WTC11 (cell line): ENCODE data around the gene TRIM45. TPM values are rescaled to one million over a fixed set of nuclear protein-coding genes. Genes with fewer than 3 reads are reported as not detected.

Experiments used
- ATAC-seq: fragments of 200-7000 bp; cut with Tn5 transposase; 2 replicates; pipeline ENCODE4 v1.10.0; 2021; ENCODE audit warnings: mild to moderate bottlenecking, moderate library complexity
- CTCF ChIA-PET: fragments of 300-600 bp; sonication (Branson Sonifier 250); formaldehyde crosslinking; loops from one replicate; lab custom pipeline; 2021; ENCODE audit warnings: antibody characterized with exemption; lab: Charles Lee
- POLR2A ChIA-PET: fragments of 350-600 bp; sonication (Branson Sonifier 250); formaldehyde crosslinking; loops from one replicate; lab custom pipeline; 2021; ENCODE audit warnings: antibody characterized with exemption; lab: Charles Lee
- DNase-seq: peaks from one replicate; pipeline ENCODE4 v3.0.0; 2021; ENCODE audit warnings: low spot score
- H3K27ac Mint-ChIP-seq: 2 replicates; pipeline ENCODE4 v1.8.0; 2021; ENCODE audit warnings: mixed read lengths
- H3K27me3 Mint-ChIP-seq: 2 replicates; pipeline ENCODE4 v1.8.0; 2021; ENCODE audit warnings: low read depth, mild to moderate bottlenecking, moderate library complexity, mixed read lengths
- H3K36me3 Mint-ChIP-seq: 2 replicates; pipeline ENCODE4 v1.8.0; 2021; ENCODE audit warnings: mixed read lengths
- H3K4me1 Mint-ChIP-seq: 2 replicates; pipeline ENCODE4 v1.8.0; 2022; ENCODE audit warnings: mixed read lengths
- H3K4me3 Mint-ChIP-seq: 2 replicates; pipeline ENCODE4 v1.8.0; 2021; ENCODE audit warnings: mild to moderate bottlenecking, moderate library complexity, mixed read lengths
- H3K9me3 Mint-ChIP-seq: 2 replicates; pipeline ENCODE4 v1.8.0; 2021; ENCODE audit warnings: mixed read lengths
- ATF6 ChIP-seq: sonication (generic); formaldehyde crosslinking; IDR thresholded peaks from 2 replicates; pipeline ENCODE4 v1.8.1; 2023; ENCODE audit warnings: mild to moderate bottlenecking, missing genetic modification reagents
- PRDM15 ChIP-seq: sonication (generic); formaldehyde crosslinking; IDR thresholded peaks from 2 replicates; pipeline ENCODE4 v1.8.0; 2022; ENCODE audit warnings: missing genetic modification reagents
- SP1 ChIP-seq: sonication (generic); formaldehyde crosslinking; conservative IDR thresholded peaks from 2 replicates; pipeline ENCODE4 v1.8.1; 2022; ENCODE audit warnings: missing genetic modification reagents
- USF2 ChIP-seq: sonication (generic); formaldehyde crosslinking; IDR thresholded peaks from 2 replicates; pipeline ENCODE4 v1.8.1; 2023; ENCODE audit warnings: mild to moderate bottlenecking, missing genetic modification reagents, moderate library complexity
- ZNF138 ChIP-seq: sonication (generic); formaldehyde crosslinking; conservative IDR thresholded peaks from 2 replicates; pipeline ENCODE4 v1.8.1; 2022; ENCODE audit warnings: mild to moderate bottlenecking, moderate library complexity, missing genetic modification reagents
- ZNF423 ChIP-seq: fragments of 250-450 bp; sonication (Bioruptor Pico); IDR thresholded peaks from 2 replicates; pipeline ENCODE4 v2.1.2; 2022; ENCODE audit warnings: mild to moderate bottlenecking, moderate library complexity
- ZNF512 ChIP-seq: sonication (generic); formaldehyde crosslinking; IDR thresholded peaks from 2 replicates; pipeline ENCODE4 v1.8.1; 2022; ENCODE audit warnings: missing genetic modification reagents, borderline replicate concordance
- total RNA-seq: library from RNA; stranded (reverse); gene quantifications from 3 replicates; pipeline ENCODE4 v1.2.3, GENCODE V29; 2021

Gene TRIM45
- total RNA-seq, 1 experiment from 2014 or later: 11.8 TPM

GRCh38 chr1:117138561-117138960, 17.0 kb upstream of the TRIM45 start (continued):
- no peak for TF ChIP-seq PRDM15 (CRISPR knock-in tag)
- no peak for TF ChIP-seq ZNF512 (CRISPR knock-in tag)
- TF ChIP-seq ATF6 (CRISPR knock-in tag): no peak

- Mint-ChIP-seq H3K4me3 (no peak overlapping the region), H3K4me1 (peaks cover 48% of the 10 kb centered on the region), H3K27me3 (no peaks in the 10 kb centered on the region), H3K9me3 (no peaks in the 10 kb centered on the region), H3K27ac (no peak overlapping the region), H3K36me3 (no peaks in the 10 kb centered on the region)
- DNase-seq (no peak), ATAC-seq (no peak)
- POLR2A ChIA-PET: no interaction called here
- CTCF ChIA-PET: interaction anchor here (0.9 to 5.1 kb wide), 2 partner anchors 9 to 146 kb away, joined by 4 to 26 read pairs; no protein-coding TSS in a partner anchor
- no peak for TF ChIP-seq PRDM15 (CRISPR knock-in tag)
Measured at GRCh38 chr1:117138106-117138505, 16.6 kb upstream of the TRIM45 start.

GRCh38 chr1:117137281-117137855, 15.8 kb upstream of the TRIM45 start:
- Mint-ChIP-seq H3K9me3 (no peaks in the 10 kb centered on the region), H3K36me3 (no peaks in the 10 kb centered on the region), H3K4me1 (peaks cover 48% of the 10 kb centered on the region), H3K27me3 (no peaks in the 10 kb centered on the region), H3K4me3 (no peak overlapping the region), H3K27ac (0 out of 2 replicates have a peak overlapping the region, but pooled peaks have one; percentile 9)
- TF ChIP-seq SP1 (CRISPR knock-in tag): 0 out of 2 replicates have a peak, but pooled peaks have one; percentile 13
- no peak for TF ChIP-seq ZNF423 (CRISPR knock-in tag)
- ATAC-seq (no peak; the same call in 1 of the 2 replicates), DNase-seq (no peak)
- ChIA-PET CTCF (interaction anchor here (1.2 to 5.1 kb wide), 2 partner anchors 9 to 147 kb away, joined by 11 to 26 read pairs; no protein-coding TSS in a partner anchor), POLR2A (no interaction called here)

GRCh38 chr1:117136749-117137148, 15.2 kb upstream of the TRIM45 start:
- no peaks in the 10 kb centered on the region for H3K27me3 Mint-ChIP-seq
- peaks cover 48% of the 10 kb centered on the region for H3K4me1 Mint-ChIP-seq
- H3K9me3 Mint-ChIP-seq: no peaks in the 10 kb centered on the region
- DNase-seq (no peak), ATAC-seq (peak; percentile 82)
- peak overlapping the region; percentile 52; the same call in 1 of the 2 replicates for H3K27ac Mint-ChIP-seq
- no peak overlapping the region for H3K4me3 Mint-ChIP-seq
- POLR2A ChIA-PET: no interaction called here
- TF ChIP-seq ZNF138 (CRISPR knock-in tag): no peak
- TF ChIP-seq USF2 (CRISPR knock-in tag): peak; percentile 30; the same call in 1 of the 2 replicates
- no peaks in the 10 kb centered on the region for H3K36me3 Mint-ChIP-seq
- CTCF ChIA-PET: interaction anchor here (0.8 to 5.1 kb wide), 3 partner anchors 8 to 148 kb away, joined by 3 to 26 read pairs (median 11); no protein-coding TSS in a partner anchor
